Skin epidermis (tissue), 12 donors: ENCODE data around the gene DTNBP1.

Experiments used
- H3K27ac ChIP-seq, 21 experiments: fragments of 200-600 bp; sonication (generic) in 11 of 21; one replicate each; pipeline ENCODE4 v1.5.0; 2020; ENCODE audit warnings: mild to moderate bottlenecking in 3 of 21, inconsistent platforms in 2 of 21, moderate library complexity in 2 of 21
- H3K4me3 ChIP-seq, 7 experiments: fragments of 200-600 bp; sonication (generic) in 2 of 7; one replicate each; pipeline ENCODE4 v1.5.0; 2020; ENCODE audit warnings: inconsistent platforms in 2 of 7, mild to moderate bottlenecking in 2 of 7, moderate library complexity in 1 of 7

DTNBP1 gene

GRCh38 chr6:15522856-15523529, 139.8 kb downstream of the DTNBP1 start:
- H3K4me3 ChIP-seq, result no peak overlapping the region
- H3K27ac ChIP-seq, result peak overlapping the region in 1 of 21 experiments; percentile 73

GRCh38 chr6:15522427-15522826, 140.4 kb downstream of the DTNBP1 start:
- Histone ChIP-seq H3K27ac (peak overlapping the region in 10 of 21 experiments; percentile 11 to 75 (median 48)), H3K4me3 (no peak overlapping the region)

GRCh38 chr6:15522026-15522425, 140.8 kb downstream of the DTNBP1 start:
- peak overlapping the region in 10 of 21 experiments; percentile 11 to 75 (median 48) for H3K27ac ChIP-seq
- H3K4me3 ChIP-seq, result no peak overlapping the region

GRCh38 chr6:15521582-15521981, 141.2 kb downstream of the DTNBP1 start:
- no peak overlapping the region for H3K4me3 ChIP-seq
- peak overlapping the region in 8 of 21 experiments; percentile 11 to 75 (median 56) for H3K27ac ChIP-seq

- Histone ChIP-seq H3K4me3 (no peak overlapping the region), H3K27ac (no peak overlapping the region)
These were observed 142.1 kb downstream of the DTNBP1 start for GRCh38 chr6:15520626-15521203.

- Histone ChIP-seq H3K4me3 (no peak overlapping the region), H3K27ac (no peak overlapping the region)
These were observed 143.1 kb downstream of the DTNBP1 start for GRCh38 chr6:15519681-15520080.

GRCh38 chr6:15518878-15519277, 143.9 kb downstream of the DTNBP1 start:
- Histone ChIP-seq H3K4me3 (no peak overlapping the region), H3K27ac (no peak overlapping the region)

- Histone ChIP-seq H3K27ac (no peak overlapping the region), H3K4me3 (no peak overlapping the region)
These were observed 144.8 kb downstream of the DTNBP1 start for GRCh38 chr6:15518057-15518456.

- Histone ChIP-seq H3K27ac (no peak overlapping the region), H3K4me3 (no peak overlapping the region)
These were observed 145.2 kb downstream of the DTNBP1 start for GRCh38 chr6:15517600-15517999.

- Histone ChIP-seq H3K4me3 (no peak overlapping the region), H3K27ac (no peak overlapping the region)
These were observed 145.8 kb downstream of the DTNBP1 start for GRCh38 chr6:15516923-15517560.

GRCh38 chr6:15516378-15516777, 146.4 kb downstream of the DTNBP1 start:
- Histone ChIP-seq H3K27ac (no peak overlapping the region), H3K4me3 (no peak overlapping the region)

- no peak overlapping the region for H3K27ac ChIP-seq
These were observed 147.0 kb downstream of the DTNBP1 start for GRCh38 chr6:15515660-15516375.

GRCh38 chr6:15515226-15515625, 147.6 kb downstream of the DTNBP1 start:
- Histone ChIP-seq H3K27ac (no peak overlapping the region), H3K4me3 (no peak overlapping the region)

More at GRCh38 chr6:15515660-15516375, 147.0 kb downstream of the DTNBP1 start:
- no peak overlapping the region for H3K4me3 ChIP-seq

- no peak overlapping the region for H3K4me3 ChIP-seq
- H3K27ac ChIP-seq, result peak overlapping the region in 2 of 21 experiments; percentile 1 to 51
These were observed 148.8 kb downstream of the DTNBP1 start for GRCh38 chr6:15513801-15514711.

GRCh38 chr6:15513131-15513771, 149.6 kb downstream of the DTNBP1 start:
- no peak overlapping the region for H3K4me3 ChIP-seq
- no peak overlapping the region for H3K27ac ChIP-seq

GRCh38 chr6:15512721-15513120, 150.1 kb downstream of the DTNBP1 start:
- no peak overlapping the region for H3K4me3 ChIP-seq
- H3K27ac ChIP-seq, result no peak overlapping the region

- Histone ChIP-seq H3K4me3 (no peak overlapping the region), H3K27ac (peak overlapping the region in 1 of 21 experiments; percentile 8)
These were observed 150.7 kb downstream of the DTNBP1 start for GRCh38 chr6:15512126-15512525.

GRCh38 chr6:15511248-15512125, 151.3 kb downstream of the DTNBP1 start:
- no peak overlapping the region for H3K4me3 ChIP-seq
- H3K27ac ChIP-seq, result no peak overlapping the region
